Measurements from ENCODE around the gene SMIM24.

DNA sequence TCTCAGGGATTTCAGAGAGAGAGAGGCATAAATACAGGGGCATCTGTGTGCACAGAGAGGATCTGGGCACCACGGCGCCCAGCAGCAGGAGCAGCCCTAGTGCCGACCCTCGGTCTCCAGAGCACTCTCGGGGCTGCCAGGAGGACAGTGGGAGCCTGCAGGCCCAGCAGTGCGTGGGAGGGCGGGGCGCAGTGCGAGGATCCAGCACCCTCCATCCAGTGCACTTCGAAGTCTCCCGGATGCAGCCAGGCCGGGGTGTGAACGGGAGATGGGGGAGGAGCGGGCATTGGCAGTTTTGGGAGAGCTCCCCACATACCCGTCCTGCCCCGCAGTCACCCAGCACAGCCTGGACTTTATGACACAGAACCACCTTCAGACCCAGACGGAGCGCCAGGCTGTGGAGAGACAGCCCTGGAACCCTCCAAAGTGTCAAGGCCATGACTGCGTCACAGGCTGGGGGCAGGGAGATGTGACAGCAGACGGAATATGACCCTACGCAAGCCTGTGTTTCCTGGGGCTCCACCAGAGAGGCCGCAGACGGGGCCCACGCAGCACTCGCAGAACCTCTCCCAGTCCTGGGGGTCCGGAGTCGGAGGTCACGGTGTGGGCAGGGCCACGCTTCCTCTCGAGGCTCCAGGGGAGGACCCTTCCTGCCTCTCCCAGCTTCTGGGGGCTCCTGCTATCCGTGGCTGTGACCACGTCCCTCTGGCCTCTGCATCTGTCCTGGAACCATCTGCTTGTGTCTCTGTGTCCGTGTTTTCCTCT, 43.9 kb upstream of the SMIM24 start:
- TF ChIP-seq, protein P1, sequence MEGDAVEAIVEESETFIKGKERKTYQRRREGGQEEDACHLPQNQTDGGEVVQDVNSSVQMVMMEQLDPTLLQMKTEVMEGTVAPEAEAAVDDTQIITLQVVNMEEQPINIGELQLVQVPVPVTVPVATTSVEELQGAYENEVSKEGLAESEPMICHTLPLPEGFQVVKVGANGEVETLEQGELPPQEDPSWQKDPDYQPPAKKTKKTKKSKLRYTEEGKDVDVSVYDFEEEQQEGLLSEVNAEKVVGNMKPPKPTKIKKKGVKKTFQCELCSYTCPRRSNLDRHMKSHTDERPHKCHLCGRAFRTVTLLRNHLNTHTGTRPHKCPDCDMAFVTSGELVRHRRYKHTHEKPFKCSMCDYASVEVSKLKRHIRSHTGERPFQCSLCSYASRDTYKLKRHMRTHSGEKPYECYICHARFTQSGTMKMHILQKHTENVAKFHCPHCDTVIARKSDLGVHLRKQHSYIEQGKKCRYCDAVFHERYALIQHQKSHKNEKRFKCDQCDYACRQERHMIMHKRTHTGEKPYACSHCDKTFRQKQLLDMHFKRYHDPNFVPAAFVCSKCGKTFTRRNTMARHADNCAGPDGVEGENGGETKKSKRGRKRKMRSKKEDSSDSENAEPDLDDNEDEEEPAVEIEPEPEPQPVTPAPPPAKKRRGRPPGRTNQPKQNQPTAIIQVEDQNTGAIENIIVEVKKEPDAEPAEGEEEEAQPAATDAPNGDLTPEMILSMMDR (IDR thresholded peaks at IDR 0.05) = no peak
- no peak for TF ChIP-seq POLR2A (IDR thresholded peaks at IDR 0.05)

All from lower leg skin (tissue), 3 donors.